Transverse colon (tissue), 3 donors: Measurements from ENCODE around the gene PLPPR3.

Source experiments
- EP300 ChIP-seq: sonication (generic); formaldehyde crosslinking; IDR thresholded peaks from one replicate; pipeline ENCODE4 v1.6.1; 2017; ENCODE audit warnings: antibody characterized with exemption, low read depth
- POLR2A ChIP-seq: fragments of 450-650 bp; IDR thresholded peaks from one replicate; pipeline ENCODE4 v1.6.1; 2016; ENCODE audit warnings: antibody characterized with exemption, mild to moderate bottlenecking, moderate library complexity
- TF ChIP-seq, protein P1 (sequence below), 5 experiments: fragments of 200-600 bp in 3 of 5; fragments of 450-650 bp in 2 of 5; sonication (generic) in 3 of 5; IDR thresholded peaks; 1 replicate in 2 of 5; 2 replicates in 3 of 5; pipeline ENCODE4 v1.5.1; 2016 to 2017; ENCODE audit warnings: antibody characterized with exemption in 5 of 5, inconsistent platforms in 3 of 5, mild to moderate bottlenecking in 2 of 5, moderate library complexity in 1 of 5

DNA sequence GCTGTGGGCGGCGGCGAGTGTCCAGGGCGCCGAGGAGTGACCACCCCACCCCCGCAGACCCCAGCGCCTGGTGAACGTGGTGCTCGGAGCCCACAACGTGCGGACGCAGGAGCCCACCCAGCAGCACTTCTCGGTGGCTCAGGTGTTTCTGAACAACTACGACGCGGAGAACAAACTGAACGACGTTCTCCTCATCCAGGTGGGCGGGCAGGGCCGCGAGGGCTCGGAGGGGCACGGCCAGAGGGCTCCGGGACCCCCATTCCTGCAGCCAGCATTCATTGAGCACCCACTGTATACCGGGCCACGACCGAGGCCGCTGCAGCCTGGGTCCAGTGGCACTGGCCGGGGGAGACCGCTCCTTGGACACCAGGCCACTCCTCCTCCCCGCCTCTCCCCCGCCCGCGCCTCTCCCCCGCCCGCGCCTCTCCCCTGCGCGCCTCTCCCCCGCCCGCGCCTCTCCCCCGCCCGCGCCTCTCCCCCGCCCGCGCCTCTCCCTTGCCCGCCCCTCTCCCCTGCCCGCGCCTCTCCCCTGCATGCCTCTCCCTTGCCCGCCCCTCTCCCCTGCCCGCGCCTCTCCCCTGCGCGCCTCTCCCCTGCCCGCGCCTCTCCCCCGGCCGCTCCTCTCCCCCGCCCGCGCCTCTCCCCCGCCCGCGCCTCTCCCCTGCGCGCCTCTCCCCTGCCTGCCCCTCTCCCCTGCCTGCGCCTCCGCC, 22.2 kb upstream of the PLPPR3 start:
- TF ChIP-seq, protein P1, sequence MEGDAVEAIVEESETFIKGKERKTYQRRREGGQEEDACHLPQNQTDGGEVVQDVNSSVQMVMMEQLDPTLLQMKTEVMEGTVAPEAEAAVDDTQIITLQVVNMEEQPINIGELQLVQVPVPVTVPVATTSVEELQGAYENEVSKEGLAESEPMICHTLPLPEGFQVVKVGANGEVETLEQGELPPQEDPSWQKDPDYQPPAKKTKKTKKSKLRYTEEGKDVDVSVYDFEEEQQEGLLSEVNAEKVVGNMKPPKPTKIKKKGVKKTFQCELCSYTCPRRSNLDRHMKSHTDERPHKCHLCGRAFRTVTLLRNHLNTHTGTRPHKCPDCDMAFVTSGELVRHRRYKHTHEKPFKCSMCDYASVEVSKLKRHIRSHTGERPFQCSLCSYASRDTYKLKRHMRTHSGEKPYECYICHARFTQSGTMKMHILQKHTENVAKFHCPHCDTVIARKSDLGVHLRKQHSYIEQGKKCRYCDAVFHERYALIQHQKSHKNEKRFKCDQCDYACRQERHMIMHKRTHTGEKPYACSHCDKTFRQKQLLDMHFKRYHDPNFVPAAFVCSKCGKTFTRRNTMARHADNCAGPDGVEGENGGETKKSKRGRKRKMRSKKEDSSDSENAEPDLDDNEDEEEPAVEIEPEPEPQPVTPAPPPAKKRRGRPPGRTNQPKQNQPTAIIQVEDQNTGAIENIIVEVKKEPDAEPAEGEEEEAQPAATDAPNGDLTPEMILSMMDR (IDR thresholded peaks at IDR 0.05) = no peak
- no peak for TF ChIP-seq POLR2A
- TF ChIP-seq EP300 = no peak
